MM.1S (cell line): Measurements from ENCODE around the gene AATK.

Experiments
- DNase-seq: peaks from one replicate; pipeline ENCODE4 v3.0.0-alpha.2; 2015
- H2AFZ ChIP-seq: fragments of 300-600 bp; sonication (generic); 2 replicates; pipeline ENCODE4 v1.6.0; 2016; ENCODE audit warnings: antibody characterized with exemption, low read length
- H3F3A ChIP-seq: fragments of 300-600 bp; sonication (generic); 2 replicates; pipeline ENCODE4 v1.6.1; 2016; ENCODE audit warnings: mild to moderate bottlenecking, antibody characterized with exemption, low read length, moderate library complexity, mixed read lengths; ENCODE audit not compliant: insufficient read depth
- H3K27ac ChIP-seq: fragments of 300-600 bp; sonication (generic); 2 replicates; pipeline ENCODE4 v1.5.1; 2016; ENCODE audit warnings: mild to moderate bottlenecking, low read length
- H3K27me3 ChIP-seq: fragments of 300-600 bp; sonication (generic); replicated peaks from 2 replicates; pipeline ENCODE4 v1.6.0; 2016; ENCODE audit warnings: low read length; ENCODE audit not compliant: insufficient read depth
- H3K36me3 ChIP-seq: fragments of 300-600 bp; sonication (generic); replicated peaks from 2 replicates; pipeline ENCODE4 v1.6.1; 2016; ENCODE audit warnings: mild to moderate bottlenecking, low read length, mixed read lengths; ENCODE audit not compliant: insufficient read depth
- H3K4me1 ChIP-seq: fragments of 300-600 bp; sonication (generic); 2 replicates; pipeline ENCODE4 v1.6.1; 2016; ENCODE audit warnings: low read length, mixed read lengths
- H3K4me2 ChIP-seq: fragments of 300-600 bp; sonication (generic); 2 replicates; pipeline ENCODE4 v1.6.0; 2016; ENCODE audit warnings: low read depth, low read length
- H3K4me3 ChIP-seq: fragments of 300-600 bp; sonication (generic); 2 replicates; pipeline ENCODE4 v1.5.1; 2016; ENCODE audit warnings: low read length, mixed read lengths
- H3K79me2 ChIP-seq: fragments of 300-600 bp; sonication (generic); 2 replicates; pipeline ENCODE4 v1.6.1; 2016; ENCODE audit warnings: mixed run types, low read length, mixed read lengths
- H3K9ac ChIP-seq: fragments of 300-600 bp; sonication (generic); 2 replicates; pipeline ENCODE4 v1.6.1; 2016; ENCODE audit warnings: low read length, mixed read lengths
- H3K9me2 ChIP-seq: fragments of 300-600 bp; sonication (generic); replicated peaks from 2 replicates; pipeline ENCODE4 v1.6.1; 2016; ENCODE audit warnings: mild to moderate bottlenecking, low read length, mixed read lengths; ENCODE audit not compliant: insufficient read depth
- H3K9me3 ChIP-seq: fragments of 300-600 bp; sonication (generic); replicated peaks from 2 replicates; pipeline ENCODE4 v1.6.1; 2016; ENCODE audit warnings: mild to moderate bottlenecking, low read length, mixed read lengths; ENCODE audit not compliant: insufficient read depth
- H4K20me1 ChIP-seq: fragments of 300-600 bp; sonication (generic); 2 replicates; pipeline ENCODE4 v1.6.1; 2016; ENCODE audit warnings: mild to moderate bottlenecking, low read length, moderate library complexity, mixed read lengths; ENCODE audit not compliant: insufficient read depth
- EZH2 ChIP-seq: fragments of 300-600 bp; sonication (generic); optimal IDR thresholded peaks from 2 replicates; pipeline ENCODE3; 2017; ENCODE audit warnings: low read depth, mild to moderate bottlenecking, antibody characterized with exemption, low read length, mixed read lengths
- EZH2phosphoT487 ChIP-seq: fragments of 300-600 bp; sonication (generic); IDR thresholded peaks from 2 replicates; pipeline ENCODE4 v1.6.1; 2018; ENCODE audit warnings: antibody characterized with exemption, low read length
- TF ChIP-seq, protein P1 (sequence below): fragments of 300-600 bp; sonication (generic); IDR thresholded peaks from 2 replicates; pipeline ENCODE4 v1.5.1; 2016; ENCODE audit warnings: antibody characterized with exemption, low read length, mixed read lengths

Gene AATK

GRCh38 chr17:81143200-81143527 lies 22.9 kb downstream of the AATK start:
- no peak overlapping the region for H3K4me3 ChIP-seq
- no peak for DNase-seq

GRCh38 chr17:81142301-81143199 lies 23.5 kb downstream of the AATK start:
- H3K9me3 ChIP-seq = no peaks in the 10 kb centered on the region
- no peak for TF ChIP-seq EZH2phosphoT487
- TF ChIP-seq, protein P1, sequence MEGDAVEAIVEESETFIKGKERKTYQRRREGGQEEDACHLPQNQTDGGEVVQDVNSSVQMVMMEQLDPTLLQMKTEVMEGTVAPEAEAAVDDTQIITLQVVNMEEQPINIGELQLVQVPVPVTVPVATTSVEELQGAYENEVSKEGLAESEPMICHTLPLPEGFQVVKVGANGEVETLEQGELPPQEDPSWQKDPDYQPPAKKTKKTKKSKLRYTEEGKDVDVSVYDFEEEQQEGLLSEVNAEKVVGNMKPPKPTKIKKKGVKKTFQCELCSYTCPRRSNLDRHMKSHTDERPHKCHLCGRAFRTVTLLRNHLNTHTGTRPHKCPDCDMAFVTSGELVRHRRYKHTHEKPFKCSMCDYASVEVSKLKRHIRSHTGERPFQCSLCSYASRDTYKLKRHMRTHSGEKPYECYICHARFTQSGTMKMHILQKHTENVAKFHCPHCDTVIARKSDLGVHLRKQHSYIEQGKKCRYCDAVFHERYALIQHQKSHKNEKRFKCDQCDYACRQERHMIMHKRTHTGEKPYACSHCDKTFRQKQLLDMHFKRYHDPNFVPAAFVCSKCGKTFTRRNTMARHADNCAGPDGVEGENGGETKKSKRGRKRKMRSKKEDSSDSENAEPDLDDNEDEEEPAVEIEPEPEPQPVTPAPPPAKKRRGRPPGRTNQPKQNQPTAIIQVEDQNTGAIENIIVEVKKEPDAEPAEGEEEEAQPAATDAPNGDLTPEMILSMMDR = peak; percentile 59
- no peaks in the 10 kb centered on the region for H3K79me2 ChIP-seq
- H3K4me1 ChIP-seq = no peaks in the 10 kb centered on the region
- H3F3A ChIP-seq = no peaks in the 10 kb centered on the region
- no peak overlapping the region for H3K9ac ChIP-seq
- H3K4me2 ChIP-seq = no peak overlapping the region
- peaks cover 83% of the 10 kb centered on the region for H3K27me3 ChIP-seq
- H3K36me3 ChIP-seq = no peaks in the 10 kb centered on the region
- no peak overlapping the region for H2AFZ ChIP-seq
- no peaks in the 10 kb centered on the region for H4K20me1 ChIP-seq
- DNase-seq = peak; percentile 55
- no peak overlapping the region for H3K27ac ChIP-seq
- H3K4me3 ChIP-seq = no peak overlapping the region
- H3K9me2 ChIP-seq = no peaks in the 10 kb centered on the region

More at GRCh38 chr17:81143200-81143527, 22.9 kb downstream of the AATK start:
- H3K9me2 ChIP-seq = no peaks in the 10 kb centered on the region
- no peaks in the 10 kb centered on the region for H3F3A ChIP-seq
- no peak overlapping the region for H3K4me2 ChIP-seq
- no peaks in the 10 kb centered on the region for H3K36me3 ChIP-seq
- no peaks in the 10 kb centered on the region for H4K20me1 ChIP-seq
- H3K27me3 ChIP-seq = peaks cover 89% of the 10 kb centered on the region
- TF ChIP-seq EZH2phosphoT487 (no peak), EZH2 (no peak)
- TF ChIP-seq, protein P1 = no peak
- no peaks in the 10 kb centered on the region for H3K4me1 ChIP-seq
- no peak overlapping the region for H2AFZ ChIP-seq
- no peak overlapping the region for H3K27ac ChIP-seq
- H3K9me3 ChIP-seq = no peaks in the 10 kb centered on the region
- H3K9ac ChIP-seq = no peak overlapping the region
- H3K79me2 ChIP-seq = no peaks in the 10 kb centered on the region

DNA sequence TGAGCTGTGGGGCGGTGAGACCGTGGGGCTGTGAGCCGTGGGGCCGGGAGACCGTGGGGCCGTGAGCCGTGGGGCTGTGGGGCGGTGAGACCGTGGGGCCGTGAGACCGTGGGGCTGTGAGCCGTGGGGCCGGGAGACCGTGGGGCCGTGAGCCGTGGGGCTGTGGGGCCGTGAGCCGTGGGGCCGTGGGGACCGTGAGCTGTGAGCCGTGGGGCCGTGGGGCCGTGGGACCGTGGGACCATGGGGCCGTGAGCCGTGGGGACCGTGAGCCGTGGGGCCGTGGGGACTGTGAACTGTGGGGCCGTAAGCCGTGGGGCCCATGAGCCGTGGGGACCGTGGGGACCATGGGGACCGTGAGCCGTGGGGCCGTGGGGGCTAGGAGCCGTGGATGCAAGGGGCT lies 25.3 kb downstream of the AATK start:
- no peaks in the 10 kb centered on the region for H3F3A ChIP-seq
- H3K9me2 ChIP-seq = no peaks in the 10 kb centered on the region
- H3K79me2 ChIP-seq = no peaks in the 10 kb centered on the region
- peaks cover 75% of the 10 kb centered on the region for H3K27me3 ChIP-seq
- no peak for TF ChIP-seq EZH2phosphoT487
- DNase-seq = no peak
- no peak overlapping the region for H2AFZ ChIP-seq
- H4K20me1 ChIP-seq = no peaks in the 10 kb centered on the region
- no peak overlapping the region for H3K4me3 ChIP-seq
- H3K27ac ChIP-seq = no peak overlapping the region
- H3K4me2 ChIP-seq = no peak overlapping the region
- no peaks in the 10 kb centered on the region for H3K4me1 ChIP-seq
- H3K9me3 ChIP-seq = no peaks in the 10 kb centered on the region
- H3K9ac ChIP-seq = no peak overlapping the region
- H3K36me3 ChIP-seq = no peaks in the 10 kb centered on the region

DNA sequence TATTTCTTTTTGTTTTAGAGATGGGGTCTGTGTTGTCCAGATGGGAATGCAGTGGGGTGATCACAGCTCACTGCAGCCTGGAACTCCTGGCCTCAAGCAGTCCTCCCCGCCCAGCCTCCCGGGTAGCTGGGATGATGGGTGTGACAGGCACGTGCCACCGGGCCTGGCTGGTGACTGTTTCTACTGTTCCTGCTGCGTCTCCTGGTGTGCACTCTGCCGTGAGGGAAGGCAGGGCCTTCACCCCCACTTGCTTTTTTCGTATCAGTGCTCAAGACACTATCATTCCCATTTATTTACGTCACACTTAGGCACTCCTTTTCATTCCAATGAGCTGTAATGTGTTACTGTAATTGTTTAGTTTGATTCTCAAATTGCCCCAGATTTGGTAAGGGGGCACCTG lies 26.0 kb downstream of the AATK start:
- no peak overlapping the region for H3K9ac ChIP-seq
- H3K9me3 ChIP-seq = no peaks in the 10 kb centered on the region
- no peaks in the 10 kb centered on the region for H3K4me1 ChIP-seq
- H3K9me2 ChIP-seq = no peaks in the 10 kb centered on the region
- peaks cover 75% of the 10 kb centered on the region for H3K27me3 ChIP-seq
- no peak overlapping the region for H3K27ac ChIP-seq
- no peak overlapping the region for H3K4me2 ChIP-seq
- TF ChIP-seq EZH2 (no peak), EZH2phosphoT487 (no peak)
- TF ChIP-seq, protein P1 = no peak
- H3F3A ChIP-seq = no peaks in the 10 kb centered on the region
- no peak for DNase-seq
- H3K4me3 ChIP-seq = no peak overlapping the region
- H3K36me3 ChIP-seq = no peaks in the 10 kb centered on the region
- no peaks in the 10 kb centered on the region for H4K20me1 ChIP-seq
- H3K79me2 ChIP-seq = no peaks in the 10 kb centered on the region
- H2AFZ ChIP-seq = no peak overlapping the region
